Neural progenitor cell (in vitro differentiated cells): ENCODE results near the gene NEGR1. TPM values are rescaled to one million over a fixed set of nuclear protein-coding genes. Genes with fewer than 3 reads are reported as not detected.
A peak's percentile ranks its signal among the peaks of the same experiment; 100 is the strongest.

ENCODE experiments used
- DNase-seq: peaks from one replicate; pipeline ENCODE4 v3.0.0-alpha.2; 2016; ENCODE audit warnings: low spot score
- H2AFZ ChIP-seq: fragments of 200-600 bp; sonication (generic); replicated peaks from 2 replicates; pipeline ENCODE4 v1.6.1; 2016; ENCODE audit warnings: antibody characterized with exemption
- H3F3A ChIP-seq: fragments of 200-600 bp; sonication (generic); 2 replicates; pipeline ENCODE4 v1.6.1; 2016; ENCODE audit warnings: antibody characterized with exemption, low read depth
- H3K27ac ChIP-seq: fragments of 200-600 bp; sonication (generic); 2 replicates; pipeline ENCODE4 v1.5.1; 2016; ENCODE audit warnings: mild to moderate bottlenecking
- H3K27me3 ChIP-seq: fragments of 200-600 bp; sonication (generic); 2 replicates; pipeline ENCODE4 v1.6.1; 2016; ENCODE audit warnings: mild to moderate bottlenecking, moderate library complexity
- H3K36me3 ChIP-seq: fragments of 200-600 bp; sonication (generic); 2 replicates; pipeline ENCODE4 v1.5.1; 2016
- H3K4me1 ChIP-seq: fragments of 200-600 bp; sonication (generic); 2 replicates; pipeline ENCODE4 v1.6.1; 2016; ENCODE audit warnings: mixed run types
- H3K4me2 ChIP-seq: fragments of 200-600 bp; sonication (generic); 2 replicates; pipeline ENCODE4 v1.6.1; 2016
- H3K4me3 ChIP-seq: fragments of 200-600 bp; sonication (generic); 2 replicates; pipeline ENCODE4 v1.5.1; 2016
- H3K79me2 ChIP-seq: fragments of 200-600 bp; sonication (generic); 2 replicates; pipeline ENCODE4 v1.6.1; 2016; ENCODE audit warnings: low read depth
- H3K9ac ChIP-seq: fragments of 200-600 bp; sonication (generic); 2 replicates; pipeline ENCODE4 v1.6.1; 2016
- H3K9me3 ChIP-seq: fragments of 200-600 bp; sonication (generic); 2 replicates; pipeline ENCODE4 v1.5.1; 2016; ENCODE audit warnings: low read depth
- H4K20me1 ChIP-seq: fragments of 200-600 bp; sonication (generic); 2 replicates; pipeline ENCODE4 v1.6.1; 2016; ENCODE audit warnings: low read depth
- H3K27ac Mint-ChIP-seq: 3 replicates; pipeline ENCODE4 v1.8.0; 2021; ENCODE audit warnings: mixed read lengths
- H3K27me3 Mint-ChIP-seq: 2 replicates; pipeline ENCODE4 v1.8.0; 2022; ENCODE audit warnings: low read depth, mild to moderate bottlenecking, inconsistent platforms, moderate library complexity, mixed read lengths; ENCODE audit not compliant: insufficient read depth
- H3K36me3 Mint-ChIP-seq: 3 replicates; pipeline ENCODE4 v1.8.0; 2021; ENCODE audit warnings: mixed read lengths
- H3K4me1 Mint-ChIP-seq: 3 replicates; pipeline ENCODE4 v1.8.0; 2021; ENCODE audit warnings: mixed read lengths
- H3K4me3 Mint-ChIP-seq: 3 replicates; pipeline ENCODE4 v1.8.0; 2021; ENCODE audit warnings: mild to moderate bottlenecking, moderate library complexity, mixed read lengths
- H3K9me3 Mint-ChIP-seq: 3 replicates; pipeline ENCODE4 v1.8.0; 2020; ENCODE audit warnings: mixed read lengths
- CTCF ChIP-seq: fragments of 200-600 bp; sonication (generic); IDR thresholded peaks from 2 replicates; pipeline ENCODE4 v1.5.1; 2017; ENCODE audit warnings: antibody characterized with exemption, mild to moderate bottlenecking
- EZH2 ChIP-seq: fragments of 200-600 bp; sonication (generic); IDR thresholded peaks from 2 replicates; pipeline ENCODE4 v1.6.1; 2017; ENCODE audit warnings: antibody characterized with exemption, mild to moderate bottlenecking, moderate library complexity
- EZH2phosphoT487 ChIP-seq: fragments of 200-600 bp; sonication (generic); IDR thresholded peaks from 2 replicates; pipeline ENCODE4 v1.6.1; 2017; ENCODE audit warnings: antibody characterized with exemption
- total RNA-seq: library from RNA; depleted of rRNA; stranded (reverse); fragments of >200 nt; gene quantifications from 2 replicates; pipeline ENCODE4 v1.2.3, GENCODE V29; 2015; ENCODE audit warnings: low replicate concordance

NEGR1 gene
- total RNA-seq, 1 donor from 2014 or later: 0.62 TPM

- Mint-ChIP-seq H3K27me3 (no peaks in the 10 kb centered on the region), H3K4me1 (peaks cover 6% of the 10 kb centered on the region), H3K36me3 (no peaks in the 10 kb centered on the region), H3K9me3 (peaks cover 2% of the 10 kb centered on the region), H3K4me3 (no peak overlapping the region), H3K27ac (peak overlapping the region; percentile 44)
- H3K9ac ChIP-seq: no peak overlapping the region
- H3K4me2 ChIP-seq: peak overlapping the region; percentile 61
- no peaks in the 10 kb centered on the region for H4K20me1 ChIP-seq
- DNase-seq: no peak
- peak overlapping the region; percentile 67 for H2AFZ ChIP-seq
- no peak overlapping the region for H3K4me3 ChIP-seq
- H3K27me3 ChIP-seq: no peaks in the 10 kb centered on the region
- H3K36me3 ChIP-seq: no peaks in the 10 kb centered on the region
- no peaks in the 10 kb centered on the region for H3K9me3 ChIP-seq
- no peak overlapping the region for H3K27ac ChIP-seq
- H3F3A ChIP-seq: no peaks in the 10 kb centered on the region
- H3K4me1 ChIP-seq: peaks cover 18% of the 10 kb centered on the region
- TF ChIP-seq EZH2 (no peak), EZH2phosphoT487 (no peak), CTCF (no peak)
- no peaks in the 10 kb centered on the region for H3K79me2 ChIP-seq
Measured at GRCh38 chr1:72023063-72023930, 259.0 kb downstream of the NEGR1 start.

- Histone ChIP-seq H3K4me3 (no peak overlapping the region), H3K79me2 (no peaks in the 10 kb centered on the region), H3K9ac (no peak overlapping the region), H3K4me2 (no peak overlapping the region), H3K36me3 (no peaks in the 10 kb centered on the region), H3K9me3 (no peaks in the 10 kb centered on the region), H4K20me1 (no peaks in the 10 kb centered on the region), H3K27ac (no peak overlapping the region), H3F3A (no peaks in the 10 kb centered on the region), H2AFZ (peak overlapping the region; percentile 78), H3K4me1 (peaks cover 18% of the 10 kb centered on the region), H3K27me3 (no peaks in the 10 kb centered on the region)
- Mint-ChIP-seq H3K9me3 (no peaks in the 10 kb centered on the region), H3K27ac (no peak overlapping the region), H3K4me3 (no peak overlapping the region), H3K36me3 (no peaks in the 10 kb centered on the region), H3K4me1 (peaks cover 6% of the 10 kb centered on the region), H3K27me3 (no peaks in the 10 kb centered on the region)
- peak; percentile 27 for DNase-seq
- TF ChIP-seq EZH2: no peak
- TF ChIP-seq CTCF: no peak
- no peak for TF ChIP-seq EZH2phosphoT487
Measured at GRCh38 chr1:72018562-72018961, 263.8 kb downstream of the NEGR1 start.

- peaks cover 7% of the 10 kb centered on the region for H3K4me1 Mint-ChIP-seq
- peaks cover 8% of the 10 kb centered on the region for H3K4me1 ChIP-seq
- H3K9me3 Mint-ChIP-seq: no peaks in the 10 kb centered on the region
Measured at GRCh38 chr1:72015006-72015405, 267.3 kb downstream of the NEGR1 start.

More at GRCh38 chr1:72015006-72015405, 267.3 kb downstream of the NEGR1 start:
- Mint-ChIP-seq H3K36me3 (no peaks in the 10 kb centered on the region), H3K27me3 (no peaks in the 10 kb centered on the region), H3K4me3 (no peak overlapping the region), H3K27ac (no peak overlapping the region)
- Histone ChIP-seq H3K4me3 (no peak overlapping the region), H3K9me3 (no peaks in the 10 kb centered on the region), H3K27me3 (no peaks in the 10 kb centered on the region), H3F3A (no peaks in the 10 kb centered on the region), H3K36me3 (no peaks in the 10 kb centered on the region), H2AFZ (no peak overlapping the region), H4K20me1 (no peaks in the 10 kb centered on the region), H3K4me2 (no peak overlapping the region), H3K9ac (no peak overlapping the region), H3K79me2 (no peaks in the 10 kb centered on the region), H3K27ac (no peak overlapping the region)
- no peak for DNase-seq
- no peak for TF ChIP-seq EZH2phosphoT487
- TF ChIP-seq EZH2: no peak
- TF ChIP-seq CTCF: no peak
